Mononuclear cell (primary cell): ENCODE data around the gene TCEA3. TPM values are rescaled to one million over a fixed set of nuclear protein-coding genes. Genes with fewer than 3 reads are reported as not detected.

Source experiments
- H3K27me3 ChIP-seq: 2 replicates; pipeline ENCODE4 v1.6.0; 2011; ENCODE audit warnings: low read length, control low read depth; ENCODE audit not compliant: insufficient read depth
- H3K4me1 ChIP-seq: 2 replicates; pipeline ENCODE4 v1.5.1; 2011; ENCODE audit warnings: mild to moderate bottlenecking, low read length, control low read depth; ENCODE audit not compliant: insufficient read depth
- H3K4me3 ChIP-seq: 2 replicates; pipeline ENCODE4 v1.5.1; 2011; ENCODE audit warnings: mild to moderate bottlenecking, low read length, moderate library complexity
- H3K9me3 ChIP-seq: 2 replicates; pipeline ENCODE4 v1.5.1; 2011; ENCODE audit warnings: low read depth, mild to moderate bottlenecking, control low read depth, low read length
- total RNA-seq: library from RNA; depleted of rRNA; stranded (reverse); fragments of >200 nt; gene quantifications from one replicate; pipeline ENCODE4 v1.2.3, GENCODE V29; 2012

TCEA3 gene
- total RNA-seq, 1 donor = 19.2 TPM

DNA sequence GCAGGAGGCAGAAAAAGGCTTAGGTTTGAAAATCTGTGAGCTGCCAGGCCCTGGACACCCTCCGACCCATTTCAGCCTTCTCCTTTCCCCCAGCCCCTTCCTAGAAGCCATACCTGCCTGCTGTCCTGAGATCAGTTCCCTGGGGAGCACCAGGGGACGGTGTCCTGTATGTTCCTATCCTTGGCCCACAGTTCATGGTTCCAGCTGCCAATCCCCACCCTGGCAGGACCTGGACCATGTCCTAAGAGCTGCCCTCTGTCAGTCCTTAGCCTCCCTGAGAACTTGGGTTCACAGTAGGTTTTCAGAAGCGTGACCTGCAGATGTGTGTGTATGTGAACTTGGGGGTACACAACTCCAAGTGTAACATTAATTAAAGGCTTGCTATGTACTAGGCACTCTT, 3.8 kb downstream of the TCEA3 start:
- H3K4me1 ChIP-seq = peaks cover 27% of the 10 kb centered on the region
- H3K4me3 ChIP-seq = no peak overlapping the region
- peaks cover 19% of the 10 kb centered on the region for H3K27me3 ChIP-seq
- no peaks in the 10 kb centered on the region for H3K9me3 ChIP-seq

- peaks cover 7% of the 10 kb centered on the region for H3K27me3 ChIP-seq
- no peaks in the 10 kb centered on the region for H3K9me3 ChIP-seq
- peaks cover 22% of the 10 kb centered on the region for H3K4me1 ChIP-seq
- H3K4me3 ChIP-seq = no peak overlapping the region
Measured at GRCh38 chr1:23419180-23419579, 5.4 kb downstream of the TCEA3 start.

- Histone ChIP-seq H3K9me3 (no peaks in the 10 kb centered on the region), H3K4me1 (peaks cover 10% of the 10 kb centered on the region), H3K27me3 (no peaks in the 10 kb centered on the region)
Measured at GRCh38 chr1:23417570-23417969, 7.0 kb downstream of the TCEA3 start.

GRCh38 chr1:23416964-23417363, 7.6 kb downstream of the TCEA3 start:
- H3K4me1 ChIP-seq = peaks cover 4% of the 10 kb centered on the region
- no peak overlapping the region for H3K4me3 ChIP-seq
- H3K27me3 ChIP-seq = no peaks in the 10 kb centered on the region
- H3K9me3 ChIP-seq = no peaks in the 10 kb centered on the region

More at GRCh38 chr1:23417570-23417969, 7.0 kb downstream of the TCEA3 start:
- H3K4me3 ChIP-seq = no peak overlapping the region

- no peak overlapping the region for H3K4me3 ChIP-seq
- H3K4me1 ChIP-seq = peaks cover 4% of the 10 kb centered on the region
- H3K27me3 ChIP-seq = no peaks in the 10 kb centered on the region
- H3K9me3 ChIP-seq = no peaks in the 10 kb centered on the region
Measured at GRCh38 chr1:23408797-23409290, 15.7 kb downstream of the TCEA3 start.

- Histone ChIP-seq H3K4me3 (no peak overlapping the region), H3K9me3 (no peaks in the 10 kb centered on the region), H3K4me1 (peaks cover 18% of the 10 kb centered on the region), H3K27me3 (no peaks in the 10 kb centered on the region)
Measured at GRCh38 chr1:23407016-23407630, 17.4 kb downstream of the TCEA3 start.

DNA sequence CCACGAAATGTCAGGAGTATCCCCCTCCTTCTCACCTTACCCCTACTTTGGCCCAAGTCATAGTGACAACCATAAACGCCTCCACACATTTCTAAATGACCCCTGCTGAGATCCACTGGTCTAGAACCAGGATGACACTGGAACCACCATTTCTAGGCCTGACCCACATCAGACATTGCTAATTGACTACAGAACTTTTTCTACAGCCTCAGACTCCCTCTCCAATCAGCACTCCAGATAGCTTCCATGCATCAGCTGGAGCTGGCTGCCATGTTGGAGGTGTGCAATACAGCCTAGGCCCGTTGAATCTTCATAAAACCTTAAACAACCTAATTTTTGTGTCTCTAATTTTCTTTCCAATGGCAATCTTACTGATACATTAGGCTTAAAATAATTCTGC, 18.6 kb downstream of the TCEA3 start:
- H3K27me3 ChIP-seq = no peaks in the 10 kb centered on the region

GRCh38 chr1:23403735-23404486, 20.6 kb downstream of the TCEA3 start:
- Histone ChIP-seq H3K9me3 (no peaks in the 10 kb centered on the region), H3K4me1 (peaks cover 23% of the 10 kb centered on the region), H3K27me3 (no peaks in the 10 kb centered on the region), H3K4me3 (no peak overlapping the region)

More for the DNA sequence above, 18.6 kb downstream of the TCEA3 start:
- no peak overlapping the region for H3K4me3 ChIP-seq
- H3K9me3 ChIP-seq = no peaks in the 10 kb centered on the region
- peaks cover 23% of the 10 kb centered on the region for H3K4me1 ChIP-seq

DNA sequence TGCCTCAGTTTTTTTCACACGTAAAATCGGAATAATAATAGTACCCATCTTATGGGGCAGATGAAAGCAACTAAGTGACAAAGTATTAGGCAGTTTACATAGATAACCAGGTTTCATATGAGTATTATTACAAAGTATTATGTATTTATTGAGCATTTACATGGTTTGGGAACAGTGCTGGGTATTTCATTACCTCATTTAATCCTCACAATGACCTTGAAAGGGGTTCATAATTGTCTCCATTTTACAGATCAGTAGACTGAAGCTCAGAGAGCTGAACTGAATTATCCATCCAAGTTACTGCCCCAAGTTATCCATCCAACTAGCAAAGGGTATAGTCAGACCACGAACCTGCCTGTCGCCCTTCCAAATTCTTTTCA, 21.2 kb downstream of the TCEA3 start:
- Histone ChIP-seq H3K4me3 (no peak overlapping the region), H3K9me3 (no peaks in the 10 kb centered on the region), H3K27me3 (no peaks in the 10 kb centered on the region), H3K4me1 (peaks cover 23% of the 10 kb centered on the region)

GRCh38 chr1:23403038-23403336, 21.6 kb downstream of the TCEA3 start:
- Histone ChIP-seq H3K4me3 (no peak overlapping the region), H3K4me1 (peaks cover 23% of the 10 kb centered on the region), H3K9me3 (no peaks in the 10 kb centered on the region), H3K27me3 (no peaks in the 10 kb centered on the region)

DNA sequence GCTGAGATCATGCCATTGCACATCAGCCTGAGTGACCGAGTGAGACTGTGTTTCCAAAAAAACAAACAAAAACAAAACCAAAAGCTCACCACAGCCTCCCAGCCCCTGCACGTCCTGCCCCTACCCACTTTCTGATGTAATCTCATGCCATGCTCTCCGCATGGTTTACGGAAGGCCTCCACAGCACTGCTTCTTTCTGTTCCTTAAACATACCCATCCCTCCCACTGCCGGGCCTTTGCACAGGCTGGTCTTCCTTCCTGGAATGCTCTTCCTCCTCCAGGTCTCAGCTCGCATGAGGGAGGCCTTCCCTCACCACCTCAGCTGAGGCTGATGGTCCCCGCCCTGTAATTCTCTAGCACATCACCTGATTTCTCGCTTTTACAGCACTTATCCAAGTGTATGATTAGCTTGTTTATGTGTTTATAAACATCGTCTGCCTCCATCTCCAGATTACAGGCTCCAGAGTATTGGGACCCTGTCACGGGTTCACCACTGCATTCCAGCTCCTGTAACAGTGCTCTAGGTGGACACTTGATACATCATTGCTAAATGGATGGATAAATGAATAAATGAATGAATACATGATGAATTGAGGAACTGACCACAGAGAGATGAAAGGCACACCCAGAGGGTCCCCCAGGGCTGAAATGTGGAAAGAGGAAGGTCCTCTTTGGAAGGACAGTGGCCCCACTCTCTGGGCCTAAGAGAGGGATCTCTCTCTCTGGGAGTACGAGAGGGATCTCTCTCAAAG, 22.1 kb downstream of the TCEA3 start:
- peaks cover 23% of the 10 kb centered on the region for H3K4me1 ChIP-seq
- H3K27me3 ChIP-seq = no peaks in the 10 kb centered on the region
- no peak overlapping the region for H3K4me3 ChIP-seq
- no peaks in the 10 kb centered on the region for H3K9me3 ChIP-seq

- Histone ChIP-seq H3K27me3 (no peaks in the 10 kb centered on the region), H3K4me1 (peaks cover 23% of the 10 kb centered on the region), H3K4me3 (no peak overlapping the region), H3K9me3 (no peaks in the 10 kb centered on the region)
Measured at GRCh38 chr1:23401313-23401712, 23.2 kb downstream of the TCEA3 start.

GRCh38 chr1:23400324-23401114, 24.0 kb downstream of the TCEA3 start:
- Histone ChIP-seq H3K27me3 (no peaks in the 10 kb centered on the region), H3K4me3 (no peak overlapping the region), H3K9me3 (no peaks in the 10 kb centered on the region)

GRCh38 chr1:23399229-23399628, 25.3 kb downstream of the TCEA3 start:
- H3K4me3 ChIP-seq = no peak overlapping the region
- H3K9me3 ChIP-seq = no peaks in the 10 kb centered on the region
- H3K27me3 ChIP-seq = no peaks in the 10 kb centered on the region
- H3K4me1 ChIP-seq = peaks cover 23% of the 10 kb centered on the region

More at GRCh38 chr1:23400324-23401114, 24.0 kb downstream of the TCEA3 start:
- H3K4me1 ChIP-seq = peaks cover 23% of the 10 kb centered on the region

DNA sequence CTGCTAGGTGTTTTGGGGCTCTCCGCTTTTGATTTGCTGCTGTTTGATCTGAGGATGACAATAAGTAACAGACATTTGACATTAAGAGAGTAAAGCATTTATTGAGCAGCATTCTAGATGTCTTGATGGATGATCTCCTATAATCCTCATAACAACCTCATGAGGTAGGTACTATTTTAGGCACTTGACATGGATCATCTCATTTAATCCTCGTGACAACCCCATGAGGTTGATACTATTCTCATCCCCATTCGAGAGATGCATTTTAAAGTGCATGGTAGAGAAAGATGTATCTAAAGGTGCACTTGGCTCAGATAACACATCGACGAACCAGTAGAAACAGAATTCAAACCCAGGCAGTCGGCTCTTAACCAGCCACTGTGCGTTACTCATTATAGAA, 26.6 kb downstream of the TCEA3 start:
- Histone ChIP-seq H3K4me1 (peaks cover 12% of the 10 kb centered on the region), H3K27me3 (no peaks in the 10 kb centered on the region), H3K9me3 (no peaks in the 10 kb centered on the region), H3K4me3 (no peak overlapping the region)
